ENCODE measurements around the gene EXOC6B.

EXOC6B gene

DNA sequence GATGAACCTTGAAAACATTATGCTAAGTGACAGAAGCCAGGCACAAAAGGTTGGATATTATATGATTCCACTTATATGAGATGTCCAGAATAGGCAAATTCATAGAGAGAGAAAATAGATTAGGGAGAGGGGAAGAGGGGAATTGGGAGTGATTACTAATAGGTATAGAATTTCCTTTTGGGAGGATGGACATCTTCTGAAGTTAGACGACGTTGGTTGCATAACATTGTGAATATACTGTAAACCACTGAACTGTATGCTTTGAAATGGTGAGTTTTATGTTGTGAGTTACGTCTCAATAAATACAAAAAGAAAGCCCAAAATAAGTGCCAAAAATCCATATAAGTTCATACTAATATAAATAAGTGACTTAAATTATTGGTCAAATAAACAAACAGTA lies 659.6 kb downstream of the EXOC6B start:
- TF ChIP-seq YY1 (IDR thresholded peaks at IDR 0.05; ENCODE audit: low read depth) (no peak), CREB1 (IDR thresholded peaks at IDR 0.05; ENCODE audit: low read depth) (no peak), CEBPB (IDR thresholded peaks at IDR 0.05) (no peak), TAF1 (IDR thresholded peaks at IDR 0.05; ENCODE audit: low read depth) (no peak)

GRCh38 chr2:72165792-72166191 lies 660.0 kb downstream of the EXOC6B start:
- TF ChIP-seq YY1 (IDR thresholded peaks at IDR 0.05; ENCODE audit: low read depth) (no peak), EP300 (IDR thresholded peaks at IDR 0.05; ENCODE audit: borderline replicate concordance) (no peak), EGR1 (IDR thresholded peaks at IDR 0.05) (no peak), TCF12 (IDR thresholded peaks at IDR 0.05; ENCODE audit: low read depth) (no peak), ZBTB7A (IDR thresholded peaks at IDR 0.05; ENCODE audit: low read depth) (no peak), MAX (IDR thresholded peaks at IDR 0.05) (no peak), NFIC (IDR thresholded peaks at IDR 0.05) (no peak), TAF1 (IDR thresholded peaks at IDR 0.05; ENCODE audit: low read depth) (no peak), TEAD4 (IDR thresholded peaks at IDR 0.05) (no peak), FOXM1 (IDR thresholded peaks at IDR 0.05; ENCODE audit: borderline replicate concordance, low read depth) (no peak), CEBPB (IDR thresholded peaks at IDR 0.05) (no peak), RAD21 (IDR thresholded peaks at IDR 0.05; ENCODE audit: low read depth) (no peak), CREB1 (IDR thresholded peaks at IDR 0.05; ENCODE audit: low read depth) (no peak)
- TF ChIP-seq, protein P1, sequence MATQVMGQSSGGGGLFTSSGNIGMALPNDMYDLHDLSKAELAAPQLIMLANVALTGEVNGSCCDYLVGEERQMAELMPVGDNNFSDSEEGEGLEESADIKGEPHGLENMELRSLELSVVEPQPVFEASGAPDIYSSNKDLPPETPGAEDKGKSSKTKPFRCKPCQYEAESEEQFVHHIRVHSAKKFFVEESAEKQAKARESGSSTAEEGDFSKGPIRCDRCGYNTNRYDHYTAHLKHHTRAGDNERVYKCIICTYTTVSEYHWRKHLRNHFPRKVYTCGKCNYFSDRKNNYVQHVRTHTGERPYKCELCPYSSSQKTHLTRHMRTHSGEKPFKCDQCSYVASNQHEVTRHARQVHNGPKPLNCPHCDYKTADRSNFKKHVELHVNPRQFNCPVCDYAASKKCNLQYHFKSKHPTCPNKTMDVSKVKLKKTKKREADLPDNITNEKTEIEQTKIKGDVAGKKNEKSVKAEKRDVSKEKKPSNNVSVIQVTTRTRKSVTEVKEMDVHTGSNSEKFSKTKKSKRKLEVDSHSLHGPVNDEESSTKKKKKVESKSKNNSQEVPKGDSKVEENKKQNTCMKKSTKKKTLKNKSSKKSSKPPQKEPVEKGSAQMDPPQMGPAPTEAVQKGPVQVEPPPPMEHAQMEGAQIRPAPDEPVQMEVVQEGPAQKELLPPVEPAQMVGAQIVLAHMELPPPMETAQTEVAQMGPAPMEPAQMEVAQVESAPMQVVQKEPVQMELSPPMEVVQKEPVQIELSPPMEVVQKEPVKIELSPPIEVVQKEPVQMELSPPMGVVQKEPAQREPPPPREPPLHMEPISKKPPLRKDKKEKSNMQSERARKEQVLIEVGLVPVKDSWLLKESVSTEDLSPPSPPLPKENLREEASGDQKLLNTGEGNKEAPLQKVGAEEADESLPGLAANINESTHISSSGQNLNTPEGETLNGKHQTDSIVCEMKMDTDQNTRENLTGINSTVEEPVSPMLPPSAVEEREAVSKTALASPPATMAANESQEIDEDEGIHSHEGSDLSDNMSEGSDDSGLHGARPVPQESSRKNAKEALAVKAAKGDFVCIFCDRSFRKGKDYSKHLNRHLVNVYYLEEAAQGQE (IDR thresholded peaks at IDR 0.05; ENCODE audit: low read depth) = no peak
- TF ChIP-seq, protein P2, sequence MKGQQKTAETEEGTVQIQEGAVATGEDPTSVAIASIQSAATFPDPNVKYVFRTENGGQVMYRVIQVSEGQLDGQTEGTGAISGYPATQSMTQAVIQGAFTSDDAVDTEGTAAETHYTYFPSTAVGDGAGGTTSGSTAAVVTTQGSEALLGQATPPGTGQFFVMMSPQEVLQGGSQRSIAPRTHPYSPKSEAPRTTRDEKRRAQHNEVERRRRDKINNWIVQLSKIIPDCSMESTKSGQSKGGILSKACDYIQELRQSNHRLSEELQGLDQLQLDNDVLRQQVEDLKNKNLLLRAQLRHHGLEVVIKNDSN (IDR thresholded peaks at IDR 0.05) = no peak

- TF ChIP-seq NFIC (IDR thresholded peaks at IDR 0.05) (no peak), TCF12 (IDR thresholded peaks at IDR 0.05; ENCODE audit: low read depth) (no peak), EP300 (IDR thresholded peaks at IDR 0.05; ENCODE audit: borderline replicate concordance) (no peak), MAX (IDR thresholded peaks at IDR 0.05) (no peak), EGR1 (IDR thresholded peaks at IDR 0.05) (no peak), CREB1 (IDR thresholded peaks at IDR 0.05; ENCODE audit: low read depth) (no peak), TAF1 (IDR thresholded peaks at IDR 0.05; ENCODE audit: low read depth) (no peak), CEBPB (IDR thresholded peaks at IDR 0.05) (no peak), RAD21 (IDR thresholded peaks at IDR 0.05; ENCODE audit: low read depth) (no peak), FOXM1 (IDR thresholded peaks at IDR 0.05; ENCODE audit: borderline replicate concordance, low read depth) (no peak), ZBTB7A (IDR thresholded peaks at IDR 0.05; ENCODE audit: low read depth) (no peak), TEAD4 (IDR thresholded peaks at IDR 0.05) (no peak), YY1 (IDR thresholded peaks at IDR 0.05; ENCODE audit: low read depth) (no peak)
- TF ChIP-seq, protein P2 (IDR thresholded peaks at IDR 0.05) = no peak
- TF ChIP-seq, protein P1 (IDR thresholded peaks at IDR 0.05; ENCODE audit: low read depth) = no peak
Observed at GRCh38 chr2:72162574-72162973, 663.3 kb downstream of the EXOC6B start.

DNA sequence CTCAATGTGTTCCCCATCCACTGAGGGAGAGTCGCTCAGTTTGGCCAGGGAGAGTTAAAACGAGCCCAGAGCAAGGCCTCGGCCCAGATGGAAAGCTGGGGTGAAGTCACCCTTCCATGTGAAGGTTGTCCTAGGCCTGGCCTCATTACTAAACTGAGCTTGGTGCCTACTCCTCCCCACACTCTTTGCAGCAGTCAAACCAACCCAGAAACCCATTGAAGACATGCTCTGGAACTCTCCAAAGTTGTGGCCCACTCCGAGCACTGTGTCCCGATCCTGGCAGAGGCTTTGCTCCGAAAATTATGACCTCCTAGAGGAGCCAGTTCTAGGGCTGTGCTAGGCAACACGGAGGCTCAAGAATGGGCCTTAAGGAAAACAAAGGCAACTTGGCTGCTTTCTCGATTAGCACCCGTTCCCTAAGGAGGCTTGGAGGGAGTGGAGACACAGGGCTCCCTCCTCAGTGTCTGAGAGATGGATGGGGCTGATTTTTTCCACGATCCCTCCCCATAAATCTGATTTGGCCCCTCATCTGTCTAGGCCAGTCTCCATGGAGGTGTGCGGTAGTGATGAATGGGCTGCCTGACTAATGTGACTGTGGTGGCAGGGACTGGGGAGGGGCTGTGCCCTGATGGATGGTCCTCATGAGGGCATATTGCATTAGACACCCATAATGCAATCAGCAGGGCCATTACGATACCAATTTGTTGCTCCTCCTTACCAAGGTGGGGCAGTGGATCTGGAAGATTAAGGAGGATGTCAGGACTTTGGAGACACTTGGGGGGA lies 666.4 kb downstream of the EXOC6B start:
- TF ChIP-seq MAX (IDR thresholded peaks at IDR 0.05) = no peak

DNA sequence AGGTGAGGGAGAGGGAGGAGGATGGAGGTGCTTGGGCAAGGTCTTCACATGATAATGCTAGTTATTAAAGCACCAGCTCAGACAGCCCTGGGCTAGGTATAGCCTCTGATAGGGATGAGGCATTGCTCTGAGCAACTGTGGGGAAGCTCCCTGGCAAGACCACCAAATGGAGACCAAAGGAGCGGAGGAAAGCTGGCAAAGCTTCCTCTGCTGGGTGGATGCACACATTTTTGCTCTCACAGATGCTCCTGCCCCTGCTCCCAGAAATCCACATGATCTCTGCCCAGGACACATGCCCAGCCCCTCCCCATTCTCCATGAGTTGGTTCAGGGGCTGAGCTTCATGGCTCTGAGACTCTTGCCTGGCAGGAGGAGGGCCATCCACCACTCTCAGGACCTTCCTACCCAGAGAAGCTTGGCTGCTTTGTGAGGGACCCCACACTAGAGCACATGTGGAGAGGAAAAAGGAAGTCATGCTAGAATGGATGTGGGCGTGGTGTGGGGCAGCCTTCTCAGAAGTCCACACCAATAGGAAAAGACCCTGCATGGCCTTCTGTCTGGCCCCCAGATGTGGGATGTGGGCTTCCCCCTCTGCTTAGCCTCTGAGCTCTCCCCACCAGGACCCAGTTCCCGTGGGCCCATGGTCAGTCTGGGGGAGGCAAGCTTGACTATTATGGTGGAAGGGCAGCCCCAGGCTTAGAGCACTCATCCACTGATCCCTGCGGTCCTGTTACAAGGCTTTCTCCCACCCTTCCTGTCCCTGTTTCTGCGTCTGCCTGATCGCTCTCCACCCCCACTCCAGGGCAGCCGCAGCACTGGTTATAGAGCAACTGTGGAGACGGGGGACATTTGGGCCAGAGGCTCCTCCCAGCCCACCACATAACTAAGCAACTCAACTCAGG lies 667.7 kb downstream of the EXOC6B start:
- TF ChIP-seq MAX (IDR thresholded peaks at IDR 0.05) (no peak), NFIC (IDR thresholded peaks at IDR 0.05) (no peak), TCF12 (IDR thresholded peaks at IDR 0.05; ENCODE audit: low read depth) (no peak), EP300 (IDR thresholded peaks at IDR 0.05; ENCODE audit: borderline replicate concordance) (no peak), TAF1 (IDR thresholded peaks at IDR 0.05; ENCODE audit: low read depth) (no peak), YY1 (IDR thresholded peaks at IDR 0.05; ENCODE audit: low read depth) (no peak), EGR1 (IDR thresholded peaks at IDR 0.05) (no peak), ZBTB7A (IDR thresholded peaks at IDR 0.05; ENCODE audit: low read depth) (no peak), CEBPB (IDR thresholded peaks at IDR 0.05) (no peak), CREB1 (IDR thresholded peaks at IDR 0.05; ENCODE audit: low read depth) (no peak), RAD21 (IDR thresholded peaks at IDR 0.05; ENCODE audit: low read depth) (no peak), TEAD4 (IDR thresholded peaks at IDR 0.05) (no peak), FOXM1 (IDR thresholded peaks at IDR 0.05; ENCODE audit: borderline replicate concordance, low read depth) (no peak)
- TF ChIP-seq, protein P2 (IDR thresholded peaks at IDR 0.05) = no peak
- TF ChIP-seq, protein P1 (IDR thresholded peaks at IDR 0.05; ENCODE audit: low read depth) = no peak
